Calu3 (cell line): Measurements from ENCODE around the gene KCNMB2. TPM values are rescaled to one million over a fixed set of nuclear protein-coding genes. Genes with fewer than 3 reads are reported as not detected.

Source experiments
- BruUV-seq: library from RNA; stranded (reverse); fragments of 400-500 nt; replicated peaks from 2 replicates; lab custom pipeline; 2021; lab: Mats Ljungman, UMichigan
- CTCF ChIA-PET: fragments of 300-600 bp; sonication (Branson Sonifier 250); formaldehyde crosslinking; loops from one replicate; lab custom pipeline; 2022; ENCODE audit warnings: antibody characterized with exemption; lab: Charles Lee
- DNase-seq: peaks from one replicate; pipeline ENCODE4 v3.0.0; 2022
- H3K27ac Mint-ChIP-seq: one replicate; pipeline ENCODE4 v1.8.0; 2022; ENCODE audit warnings: mixed read lengths; ENCODE audit not compliant: unreplicated experiment
- H3K27me3 Mint-ChIP-seq: one replicate; pipeline ENCODE4 v1.8.0; 2022; ENCODE audit warnings: mixed read lengths; ENCODE audit not compliant: unreplicated experiment
- H3K36me3 Mint-ChIP-seq: one replicate; pipeline ENCODE4 v1.8.0; 2022; ENCODE audit warnings: mild to moderate bottlenecking, moderate library complexity, mixed read lengths; ENCODE audit not compliant: insufficient read depth, unreplicated experiment
- H3K4me1 Mint-ChIP-seq: one replicate; pipeline ENCODE4 v1.8.0; 2022; ENCODE audit warnings: mild to moderate bottlenecking, low read depth, mixed read lengths; ENCODE audit not compliant: unreplicated experiment
- H3K4me3 Mint-ChIP-seq: one replicate; pipeline ENCODE4 v1.8.0; 2022; ENCODE audit warnings: mild to moderate bottlenecking, low read depth, moderate library complexity, mixed read lengths; ENCODE audit not compliant: unreplicated experiment
- H3K9me3 Mint-ChIP-seq: one replicate; pipeline ENCODE4 v1.8.0; 2022; ENCODE audit warnings: low read depth, mixed read lengths; ENCODE audit not compliant: unreplicated experiment
- intact Hi-C: fragments of 100-400 bp; cut with micrococcal nuclease; formaldehyde crosslinking; loops from one replicate; pipeline ENCODE4 v1.10.0; 2022; ENCODE audit not compliant: unreplicated experiment
- total RNA-seq: library from RNA; stranded (reverse); gene quantifications from 2 replicates; pipeline ENCODE4 v1.2.3, GENCODE V29; 2022
- TF ChIP-seq, protein P1 (sequence below): fragments of 200-600 bp; IDR thresholded peaks from one replicate; pipeline ENCODE4 v1.8.0; 2022; ENCODE audit warnings: antibody characterized with exemption; ENCODE audit not compliant: unreplicated experiment

The KCNMB2 gene
- total RNA-seq, 1 experiment from 2014 or later: not detected

- Mint-ChIP-seq H3K27ac (no peak overlapping the region), H3K4me3 (no peak overlapping the region), H3K36me3 (no peaks in the 10 kb centered on the region), H3K4me1 (no peaks in the 10 kb centered on the region), H3K27me3 (no peaks in the 10 kb centered on the region), H3K9me3 (peaks cover 18% of the 10 kb centered on the region)
- BruUV-seq: no TSS peak
- TF ChIP-seq, protein P1, sequence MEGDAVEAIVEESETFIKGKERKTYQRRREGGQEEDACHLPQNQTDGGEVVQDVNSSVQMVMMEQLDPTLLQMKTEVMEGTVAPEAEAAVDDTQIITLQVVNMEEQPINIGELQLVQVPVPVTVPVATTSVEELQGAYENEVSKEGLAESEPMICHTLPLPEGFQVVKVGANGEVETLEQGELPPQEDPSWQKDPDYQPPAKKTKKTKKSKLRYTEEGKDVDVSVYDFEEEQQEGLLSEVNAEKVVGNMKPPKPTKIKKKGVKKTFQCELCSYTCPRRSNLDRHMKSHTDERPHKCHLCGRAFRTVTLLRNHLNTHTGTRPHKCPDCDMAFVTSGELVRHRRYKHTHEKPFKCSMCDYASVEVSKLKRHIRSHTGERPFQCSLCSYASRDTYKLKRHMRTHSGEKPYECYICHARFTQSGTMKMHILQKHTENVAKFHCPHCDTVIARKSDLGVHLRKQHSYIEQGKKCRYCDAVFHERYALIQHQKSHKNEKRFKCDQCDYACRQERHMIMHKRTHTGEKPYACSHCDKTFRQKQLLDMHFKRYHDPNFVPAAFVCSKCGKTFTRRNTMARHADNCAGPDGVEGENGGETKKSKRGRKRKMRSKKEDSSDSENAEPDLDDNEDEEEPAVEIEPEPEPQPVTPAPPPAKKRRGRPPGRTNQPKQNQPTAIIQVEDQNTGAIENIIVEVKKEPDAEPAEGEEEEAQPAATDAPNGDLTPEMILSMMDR: no peak
- intact Hi-C loops: no loop called here
- no peak for DNase-seq
- CTCF ChIA-PET: no interaction called here
These were observed 27.8 kb upstream of the KCNMB2 start for GRCh38 chr3:178508443-178508825.

DNA sequence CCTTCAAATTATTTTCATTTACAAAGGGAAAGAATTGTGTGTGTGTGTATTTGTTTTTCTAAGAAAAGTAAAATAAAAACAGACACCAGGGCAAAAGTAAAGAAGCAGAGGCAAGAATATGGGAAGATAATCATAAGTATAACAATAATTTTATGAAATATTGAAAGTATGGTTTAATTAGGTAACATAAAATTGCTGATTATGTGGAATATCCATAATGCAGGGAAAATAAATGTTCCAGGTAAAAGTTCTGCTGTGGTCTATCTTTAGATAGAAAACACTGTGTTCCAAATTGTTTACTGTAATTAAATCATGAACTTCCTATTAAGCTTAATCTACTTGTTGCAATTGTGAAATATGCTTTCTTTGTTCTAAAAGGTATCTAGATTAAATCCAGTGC lies 25.7 kb upstream of the KCNMB2 start:
- H3K9me3 Mint-ChIP-seq: peaks cover 18% of the 10 kb centered on the region
- no peaks in the 10 kb centered on the region for H3K27me3 Mint-ChIP-seq
- BruUV-seq: no TSS peak
- no peak for DNase-seq
- TF ChIP-seq, protein P1: no peak
- CTCF ChIA-PET: no interaction called here
- no peak overlapping the region for H3K4me3 Mint-ChIP-seq
- no peaks in the 10 kb centered on the region for H3K36me3 Mint-ChIP-seq
- no peak overlapping the region for H3K27ac Mint-ChIP-seq
- no peaks in the 10 kb centered on the region for H3K4me1 Mint-ChIP-seq
- intact Hi-C loops: no loop called here

GRCh38 chr3:178512647-178513046 lies 23.6 kb upstream of the KCNMB2 start:
- TF ChIP-seq, protein P1: no peak
- CTCF ChIA-PET: no interaction called here
- no peak for DNase-seq
- intact Hi-C loops: no loop called here
- Mint-ChIP-seq H3K4me1 (no peaks in the 10 kb centered on the region), H3K9me3 (peaks cover 18% of the 10 kb centered on the region), H3K4me3 (no peak overlapping the region), H3K27ac (no peak overlapping the region), H3K36me3 (no peaks in the 10 kb centered on the region), H3K27me3 (no peaks in the 10 kb centered on the region)
- no TSS peak for BruUV-seq

DNA sequence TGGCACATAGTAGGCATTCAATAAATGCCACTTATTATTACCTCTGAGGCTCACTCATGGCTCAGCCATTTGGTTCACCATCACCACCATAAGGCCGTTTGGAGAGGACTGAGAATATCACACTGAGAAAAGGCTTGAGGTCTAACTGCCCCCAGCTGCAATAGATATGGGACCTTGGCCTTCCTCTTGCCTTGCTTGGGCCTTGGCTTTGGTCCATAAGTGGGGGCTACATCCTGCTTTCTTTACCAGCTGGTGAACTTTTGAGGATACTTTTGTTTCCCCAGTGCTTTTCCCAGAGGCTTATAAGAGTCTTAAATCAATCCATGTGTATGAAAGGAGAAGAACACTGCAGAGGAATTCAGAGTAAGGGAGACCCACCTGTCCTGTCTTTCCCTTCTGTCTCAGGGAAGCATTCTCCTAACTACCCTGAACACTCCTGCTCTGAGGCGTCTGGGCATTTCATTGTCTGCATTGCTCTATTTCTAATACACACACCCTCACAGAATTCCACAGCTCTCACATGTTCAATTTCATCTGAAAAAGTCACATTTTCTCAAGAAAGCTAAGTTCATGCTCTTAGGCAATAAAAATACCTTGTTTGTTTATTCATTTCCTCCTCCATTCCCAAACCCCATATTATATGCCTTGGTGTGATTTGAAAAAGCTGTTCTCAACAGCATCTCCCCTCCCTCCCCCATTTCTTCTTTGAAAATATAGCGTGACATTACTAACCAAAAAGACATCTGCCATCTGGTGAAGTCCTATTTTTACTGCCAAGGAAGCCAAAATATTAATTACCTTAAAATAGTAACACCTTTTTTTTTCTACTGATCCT lies 22.5 kb upstream of the KCNMB2 start:
- Mint-ChIP-seq H3K9me3 (peaks cover 20% of the 10 kb centered on the region), H3K27ac (no peak overlapping the region), H3K4me1 (peaks cover 4% of the 10 kb centered on the region), H3K4me3 (no peak overlapping the region), H3K27me3 (no peaks in the 10 kb centered on the region), H3K36me3 (no peaks in the 10 kb centered on the region)
- CTCF ChIA-PET: no interaction called here
- intact Hi-C loops: no loop called here
- no peak for DNase-seq
- BruUV-seq: no TSS peak
- TF ChIP-seq, protein P1: no peak
